ENCODE data around the gene NHERF1.

Gene NHERF1

DNA sequence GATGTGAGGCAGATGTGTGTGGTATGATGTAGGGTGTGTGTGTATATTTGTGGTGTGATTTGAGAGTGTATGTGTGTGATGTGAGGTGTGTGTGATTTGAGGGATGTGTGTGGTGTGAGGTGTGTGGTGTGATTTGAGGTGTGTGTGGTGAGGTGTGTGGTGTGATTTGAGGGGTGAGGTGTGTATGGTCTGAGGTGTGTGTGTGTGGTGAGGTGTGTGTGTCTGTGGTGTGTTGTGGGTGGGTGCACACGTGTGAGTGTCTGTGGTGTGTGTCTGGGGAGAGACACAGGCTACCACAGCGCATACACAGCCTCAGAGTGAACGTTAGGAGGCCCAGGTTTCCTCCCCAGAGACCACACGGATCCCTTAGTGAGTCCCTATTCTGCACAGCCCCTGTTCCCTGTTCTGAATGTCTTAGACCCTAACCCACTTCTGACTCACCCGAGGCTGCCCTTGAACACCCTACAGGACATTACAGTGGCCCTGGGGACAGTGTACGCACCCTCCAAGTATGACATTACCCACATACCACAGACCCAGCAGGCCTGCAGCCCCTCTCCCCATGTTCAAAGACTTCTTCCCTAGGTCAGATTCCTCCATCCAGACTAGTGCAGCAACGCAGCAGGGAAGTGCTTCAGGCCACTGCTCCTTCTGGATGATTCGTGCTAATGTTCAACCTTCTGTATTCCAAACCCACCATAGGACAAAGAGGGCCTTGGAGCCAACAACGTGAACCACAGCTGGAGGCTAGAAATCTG, 14.9 kb upstream of the NHERF1 start:
- DNase-seq = no peak

DNA sequence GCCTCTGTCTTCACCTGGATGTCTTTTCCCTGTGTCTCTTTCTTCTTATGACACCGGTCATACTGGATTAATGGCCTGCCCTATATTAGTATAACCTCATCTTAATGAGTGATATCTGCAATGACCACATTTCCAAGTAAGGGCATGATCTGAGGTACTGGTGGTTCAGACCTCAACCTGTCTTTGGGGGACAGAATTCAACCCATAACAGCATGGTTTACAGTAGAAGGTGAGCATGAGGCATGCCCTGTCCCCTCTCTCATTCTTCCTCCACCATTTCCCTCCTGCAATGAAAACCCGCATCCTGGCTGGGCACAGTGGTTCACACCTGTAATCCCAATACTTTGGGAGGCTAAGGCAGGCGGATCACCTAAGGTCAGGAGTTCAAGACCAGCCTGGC, 14.2 kb upstream of the NHERF1 start:
- no peak for DNase-seq

DNA sequence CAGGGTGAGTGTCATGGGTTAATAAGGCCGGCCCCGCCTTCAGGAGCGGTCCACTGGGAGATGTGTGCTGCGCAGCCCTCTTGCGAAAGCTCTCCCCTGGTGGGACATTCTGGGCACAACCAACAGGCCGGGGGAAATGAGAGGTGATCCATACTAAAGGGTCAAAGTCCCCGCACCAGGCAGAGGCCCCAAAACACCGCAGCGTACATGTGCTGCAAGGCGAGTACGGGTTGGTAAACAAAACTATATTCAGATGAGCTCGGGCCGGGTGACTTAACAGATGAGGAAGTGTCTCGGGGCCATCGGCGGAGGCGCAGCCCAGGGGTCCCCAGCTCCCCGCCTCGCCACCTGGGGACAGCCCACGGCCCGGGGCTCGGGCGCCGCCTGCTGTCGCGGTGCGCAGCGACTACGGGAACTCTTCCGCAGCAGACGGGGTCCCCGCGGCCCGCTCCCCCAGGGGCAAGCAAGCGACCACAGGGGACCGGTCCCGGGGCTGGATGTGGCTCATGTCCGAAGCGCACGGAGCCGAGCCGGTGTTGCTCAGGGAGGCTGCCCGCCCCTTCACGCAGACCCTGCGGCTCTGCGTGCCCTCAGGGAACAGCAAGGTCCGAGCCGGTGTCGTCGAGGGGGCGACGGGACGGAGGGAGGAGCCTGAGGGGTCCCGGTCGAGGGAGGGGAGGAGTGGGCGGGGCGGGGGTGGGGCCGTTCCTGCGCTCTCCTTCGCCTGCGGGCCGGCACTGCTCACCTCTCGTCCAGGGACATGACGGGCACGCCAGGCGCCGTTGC, 11.7 kb upstream of the NHERF1 start, which contains the start of gene RAB37:
Gene RAB37 (plus strand): TSS at position 744 of the 786 bp plus-strand sequence. CDS start 17 bp downstream, at position 761.
- no peak for DNase-seq

DNA sequence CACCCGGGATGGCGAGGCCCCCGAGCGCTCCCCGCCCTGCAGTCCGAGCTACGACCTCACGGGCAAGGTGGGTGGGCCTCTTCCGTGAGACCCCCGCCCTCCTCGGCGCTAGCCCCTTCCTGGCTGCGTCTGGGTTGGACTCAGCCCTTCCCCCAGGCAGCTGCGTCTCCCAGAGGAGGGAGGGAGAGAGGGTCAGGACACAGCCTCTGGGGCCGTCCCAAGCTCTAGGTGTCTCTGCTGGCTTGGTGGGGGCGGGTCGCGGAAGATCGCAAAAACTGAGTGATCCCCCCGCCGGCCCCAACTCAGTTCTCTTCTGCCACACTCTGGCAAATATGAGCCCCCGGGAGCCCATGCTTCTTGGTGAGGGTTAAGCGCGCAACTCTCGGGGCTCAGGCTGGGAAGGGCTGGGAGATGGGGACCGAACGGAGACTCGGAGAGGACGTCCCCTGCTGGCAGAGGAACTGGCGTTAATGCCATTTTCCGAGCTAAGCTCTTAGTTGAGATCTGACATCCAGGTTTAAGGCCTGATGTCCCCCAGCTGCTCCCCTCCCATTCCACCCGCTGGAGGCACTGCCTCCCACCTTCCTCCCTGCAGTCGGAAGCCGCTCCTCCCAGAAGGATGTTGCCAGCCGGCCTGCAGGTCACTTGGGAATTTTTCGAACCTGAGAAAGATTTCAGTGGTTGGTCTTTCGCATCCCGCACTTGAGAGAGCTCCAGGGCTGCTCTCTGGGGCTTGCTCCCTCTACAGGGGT, 11.0 kb upstream of the NHERF1 start:
- no peak for DNase-seq

DNA sequence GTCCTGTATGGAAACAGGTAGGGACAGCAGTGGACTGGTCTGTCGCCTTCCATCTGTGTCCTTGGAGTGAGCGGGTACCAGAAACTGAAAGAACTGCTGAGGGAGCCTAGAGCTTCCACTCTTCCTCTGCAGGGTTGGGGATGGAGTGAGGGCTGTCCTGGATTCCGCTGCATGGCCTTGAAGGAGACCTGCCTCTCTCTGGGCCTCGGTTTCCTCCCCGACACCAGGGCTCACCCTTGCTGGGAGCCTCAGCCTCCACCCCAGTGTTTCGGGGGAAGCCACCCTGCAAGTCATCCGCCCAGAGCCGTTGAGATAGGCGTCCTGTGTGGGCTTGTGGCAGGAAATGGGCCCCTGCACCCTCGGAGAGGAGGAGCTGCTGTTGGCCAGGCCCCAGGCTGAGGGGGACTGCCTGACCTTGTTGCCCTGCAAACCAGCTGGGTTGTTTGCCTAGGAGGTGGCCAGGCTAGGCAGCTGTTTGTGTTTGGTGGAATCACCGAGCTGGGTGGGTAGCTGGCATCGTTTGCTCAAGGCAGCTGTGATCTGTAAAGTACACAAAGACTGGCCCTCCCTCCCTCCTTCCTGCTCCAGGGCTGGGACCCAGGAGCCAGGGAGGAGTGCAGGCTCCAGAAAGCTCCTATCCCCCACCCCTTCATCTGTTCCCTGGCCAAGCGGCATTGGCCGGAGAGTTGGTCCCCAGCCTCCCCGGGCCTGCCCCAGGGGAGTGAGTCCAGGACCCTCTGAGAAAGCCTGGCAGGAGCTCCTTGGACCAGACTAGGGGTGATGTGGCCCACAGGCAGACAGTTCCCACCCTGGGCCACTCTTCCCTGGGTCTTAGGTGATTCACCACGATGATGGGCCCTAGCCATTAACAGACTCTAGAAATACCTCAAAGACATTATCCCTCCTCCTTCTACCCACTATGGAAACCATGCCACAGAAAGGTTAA, 10.1 kb upstream of the NHERF1 start:
- DNase-seq = no peak

DNA sequence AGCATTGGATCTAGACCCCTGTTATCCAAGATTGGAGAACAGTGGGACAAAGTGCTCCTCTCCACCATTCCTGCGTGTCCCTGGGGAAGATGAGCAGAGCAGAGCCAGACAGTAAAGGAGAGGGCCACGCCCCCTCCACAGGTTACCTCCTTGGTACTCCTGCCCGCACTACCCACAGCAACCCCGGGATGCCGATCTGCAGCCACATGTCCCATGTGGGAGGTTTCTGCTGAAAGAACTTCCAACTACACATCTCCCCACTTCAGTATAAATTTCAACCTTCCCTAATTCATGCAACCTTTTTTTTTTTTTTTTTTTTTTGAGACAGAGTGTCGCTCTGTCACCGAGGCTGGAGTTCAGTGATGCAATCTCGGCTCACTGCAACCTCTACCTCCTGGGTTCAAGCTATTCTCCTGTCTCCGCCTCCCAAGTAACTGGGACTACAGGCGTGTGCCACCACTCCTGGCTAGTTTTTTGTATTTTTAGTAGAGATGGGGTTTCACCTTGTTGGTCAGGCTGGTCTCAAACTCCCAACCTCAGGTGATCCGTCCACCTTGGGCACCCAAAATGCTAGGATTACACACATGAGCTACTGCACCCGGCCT, 9.1 kb upstream of the NHERF1 start:
- DNase-seq = no peak

DNA sequence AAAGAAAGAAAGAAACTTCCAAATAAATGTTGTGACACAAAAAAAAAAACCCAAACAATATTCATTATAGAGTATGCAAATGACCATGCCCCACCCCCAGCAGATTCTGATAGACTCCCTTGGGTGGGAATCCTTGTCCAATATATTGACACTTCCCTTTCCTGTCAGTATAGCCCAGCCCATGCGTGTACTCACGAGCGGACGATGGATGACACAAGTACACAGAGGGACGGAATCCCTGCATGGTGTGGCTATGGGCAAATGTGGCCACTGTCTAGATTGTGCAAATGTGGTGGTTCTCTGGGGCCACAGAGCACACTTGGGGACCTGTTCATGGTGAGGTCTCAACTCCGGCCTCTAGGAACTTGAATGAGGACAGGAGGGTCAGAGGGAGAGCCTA, 8.3 kb upstream of the NHERF1 start:
- no peak for DNase-seq

DNA sequence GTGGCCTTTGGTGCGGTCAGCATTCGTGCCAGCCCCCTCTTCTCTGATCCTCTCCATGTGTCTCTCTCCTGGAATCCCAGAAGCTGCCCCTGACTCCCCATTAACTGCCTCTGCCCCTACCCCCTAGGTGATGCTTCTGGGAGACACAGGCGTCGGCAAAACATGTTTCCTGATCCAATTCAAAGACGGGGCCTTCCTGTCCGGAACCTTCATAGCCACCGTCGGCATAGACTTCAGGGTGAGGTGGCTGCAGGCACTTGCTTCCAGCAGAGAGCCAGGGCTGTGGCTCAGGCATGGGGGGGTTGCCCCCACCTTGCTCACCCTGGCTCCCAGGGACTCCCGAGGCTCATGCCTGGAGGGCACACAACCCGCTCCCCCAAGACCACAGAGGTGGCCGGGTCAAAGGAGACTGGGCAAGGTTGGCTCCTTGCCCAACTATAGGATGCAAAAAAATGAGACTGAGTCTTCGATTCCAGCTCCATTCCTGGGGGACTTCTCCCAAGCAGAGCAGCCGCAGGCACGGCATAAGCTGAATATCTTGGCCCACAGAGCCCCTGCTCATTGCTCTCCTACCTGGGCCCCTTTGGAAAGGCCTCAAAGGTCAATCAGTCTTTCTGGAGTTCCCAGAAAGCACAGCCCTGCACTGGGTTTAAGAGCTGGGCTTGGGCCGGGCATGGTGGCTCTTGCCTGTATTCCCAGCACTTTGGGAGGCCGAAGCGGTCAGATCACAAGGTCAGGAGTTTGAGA, 7.6 kb upstream of the NHERF1 start:
- no peak for DNase-seq

DNA sequence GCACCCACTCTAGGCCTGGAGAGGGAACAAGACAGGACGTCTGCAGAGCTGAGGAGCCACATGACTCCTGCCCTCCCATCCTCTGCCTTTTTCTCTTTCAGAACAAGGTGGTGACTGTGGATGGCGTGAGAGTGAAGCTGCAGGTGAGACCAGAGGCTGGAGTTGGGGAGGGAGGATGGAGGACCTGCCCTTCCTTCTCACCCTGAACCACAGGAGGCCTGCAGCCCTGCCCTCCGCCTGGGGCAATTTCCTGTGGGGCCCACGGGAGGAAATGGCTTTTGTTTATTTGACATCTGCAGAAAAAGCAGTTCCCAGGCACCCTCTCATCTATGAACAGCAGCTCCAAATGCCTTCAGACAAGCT, 6.3 kb upstream of the NHERF1 start:
- no peak for DNase-seq

DNA sequence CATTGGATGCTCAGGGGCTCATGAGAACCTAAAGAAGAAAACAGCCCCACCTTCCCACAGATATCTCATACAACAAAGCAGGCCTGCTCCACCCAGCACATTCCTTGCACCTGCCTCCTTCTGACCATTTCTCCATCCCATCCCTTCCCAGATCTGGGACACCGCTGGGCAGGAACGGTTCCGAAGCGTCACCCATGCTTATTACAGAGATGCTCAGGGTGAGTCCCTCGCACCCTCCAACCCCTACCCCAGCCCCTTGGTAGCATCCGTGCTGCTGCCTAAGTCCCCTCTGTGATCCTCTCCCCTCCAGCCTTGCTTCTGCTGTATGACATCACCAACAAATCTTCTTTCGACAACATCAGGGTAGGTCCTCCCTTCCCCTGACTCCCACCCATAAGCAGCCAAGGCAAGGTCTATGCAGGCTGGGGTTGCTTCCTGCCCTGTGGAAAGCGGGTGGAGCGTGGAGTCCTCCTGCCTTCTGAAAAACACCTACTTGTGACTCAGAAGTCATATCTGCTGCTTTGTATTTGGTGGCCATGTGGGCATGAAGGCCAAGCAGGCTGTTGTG, 5.4 kb upstream of the NHERF1 start:
- no peak for DNase-seq

DNA sequence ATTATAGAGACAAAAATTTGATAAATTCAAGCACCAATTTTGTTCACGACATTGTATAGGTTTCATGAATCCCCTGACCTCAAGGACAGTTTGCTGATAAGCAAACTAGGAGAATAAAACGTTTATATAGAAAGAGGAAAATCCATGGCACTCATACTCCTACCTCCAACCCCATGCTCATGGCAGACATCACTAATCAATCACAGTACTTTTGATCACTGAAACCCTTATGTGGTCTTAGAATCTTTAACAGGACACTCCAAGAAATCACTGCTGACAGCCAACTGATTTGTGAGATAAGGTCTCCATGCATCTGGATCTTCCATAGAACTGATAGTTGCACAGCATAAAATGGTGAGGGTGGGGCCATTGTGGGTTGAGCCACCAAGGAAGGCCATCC, 4.7 kb upstream of the NHERF1 start:
- no peak for DNase-seq

DNA sequence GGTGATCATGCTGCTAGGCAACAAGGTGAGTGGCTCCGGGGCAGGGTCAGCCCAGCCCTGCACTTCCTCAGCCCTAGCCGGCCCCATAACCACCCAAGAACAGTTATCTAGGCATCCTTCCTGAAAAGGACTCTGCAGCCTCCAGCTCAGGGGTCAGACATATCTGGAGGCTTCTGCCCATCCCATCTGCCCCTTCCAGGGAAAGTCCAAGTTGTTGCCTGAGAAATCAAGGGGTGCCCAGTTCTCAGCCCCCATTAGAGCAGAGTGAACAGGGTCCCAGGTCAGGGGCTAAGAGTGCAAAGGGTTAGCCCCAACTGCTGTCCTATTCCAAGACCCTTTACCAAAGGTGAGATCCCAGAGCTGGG, 4.1 kb upstream of the NHERF1 start:
- DNase-seq = no peak

DNA sequence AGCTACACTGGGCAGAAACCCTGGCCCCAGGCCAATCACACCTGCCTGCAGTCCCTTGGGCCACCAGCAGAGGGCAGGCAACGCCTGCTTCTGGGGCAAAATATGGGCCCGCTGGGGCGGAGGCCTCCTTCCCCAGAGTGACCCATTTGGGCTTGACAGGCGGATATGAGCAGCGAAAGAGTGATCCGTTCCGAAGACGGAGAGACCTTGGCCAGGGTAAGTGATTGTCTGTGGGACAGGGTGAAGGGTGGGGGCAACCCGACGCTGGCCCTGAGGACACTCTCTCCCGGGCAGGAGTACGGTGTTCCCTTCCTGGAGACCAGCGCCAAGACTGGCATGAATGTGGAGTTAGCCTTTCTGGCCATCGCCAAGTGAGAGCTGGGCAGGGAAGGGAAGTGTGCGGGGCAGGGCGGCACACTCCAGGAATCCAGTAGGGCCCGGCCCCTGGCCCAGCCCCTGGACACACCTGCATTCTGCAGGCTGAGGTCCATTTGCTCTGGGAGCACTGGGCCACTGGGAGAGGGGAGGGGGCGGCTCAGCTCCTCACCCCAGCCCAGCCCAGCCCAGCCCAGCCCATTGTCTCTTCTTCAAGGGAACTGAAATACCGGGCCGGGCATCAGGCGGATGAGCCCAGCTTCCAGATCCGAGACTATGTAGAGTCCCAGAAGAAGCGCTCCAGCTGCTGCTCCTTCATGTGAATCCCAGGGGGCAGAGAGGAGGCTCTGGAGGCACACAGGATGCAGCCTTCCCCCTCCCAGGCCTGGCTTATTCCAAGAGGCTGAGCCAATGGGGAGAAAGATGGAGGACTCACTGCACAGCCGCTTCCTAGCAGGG, 3.5 kb upstream of the NHERF1 start:
- DNase-seq = peak; percentile 22

DNA sequence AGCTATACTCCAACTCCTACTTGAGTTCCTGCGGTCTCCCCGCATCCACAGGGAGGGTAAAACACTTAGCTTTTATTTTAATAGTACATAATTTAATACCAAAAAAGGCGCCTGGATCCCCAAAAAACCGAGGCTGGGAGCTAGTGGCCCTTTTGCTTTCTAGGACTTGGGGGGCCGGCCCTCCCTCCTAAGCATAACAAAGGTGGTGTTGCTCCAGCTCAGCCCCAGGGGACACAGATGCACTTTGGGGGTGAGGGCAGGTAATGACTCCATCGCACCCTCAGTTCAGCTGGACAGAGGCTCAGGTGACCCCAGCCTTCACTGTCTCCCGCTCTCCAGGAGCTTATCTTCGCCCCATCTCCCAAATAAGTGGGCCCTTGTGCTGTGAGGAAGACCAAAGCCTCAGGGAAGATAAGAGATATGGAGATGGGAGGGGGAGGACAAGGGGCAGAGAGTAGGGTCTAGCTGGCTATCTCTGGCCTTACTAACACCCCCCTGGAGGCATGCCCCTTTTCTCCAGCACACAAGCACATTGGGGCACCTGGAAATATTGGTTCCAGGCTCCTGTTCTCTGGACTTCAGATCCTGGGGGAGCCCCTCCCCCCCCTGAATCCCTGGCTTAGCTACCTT, 2.8 kb upstream of the NHERF1 start:
- no peak for DNase-seq

DNA sequence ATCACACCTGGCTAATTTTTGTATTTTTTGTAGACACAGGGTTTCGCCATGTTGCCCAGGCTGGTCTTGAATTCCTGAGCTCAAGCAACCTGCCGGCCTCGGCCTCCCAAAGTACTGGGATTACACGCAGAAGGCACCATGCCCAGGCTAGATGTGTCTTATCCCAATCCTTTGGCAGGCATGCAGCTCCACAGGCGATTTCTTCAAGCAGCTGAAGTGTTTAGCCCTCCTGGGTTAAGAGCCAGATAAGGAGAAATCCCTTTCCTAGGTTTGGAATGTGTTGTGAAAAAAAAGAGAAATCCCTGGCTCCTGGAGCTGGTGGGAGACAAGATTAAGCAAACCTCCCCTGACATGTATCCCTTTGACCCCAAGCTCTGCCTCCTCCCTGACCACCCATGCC, 2.1 kb upstream of the NHERF1 start:
- DNase-seq = no peak

DNA sequence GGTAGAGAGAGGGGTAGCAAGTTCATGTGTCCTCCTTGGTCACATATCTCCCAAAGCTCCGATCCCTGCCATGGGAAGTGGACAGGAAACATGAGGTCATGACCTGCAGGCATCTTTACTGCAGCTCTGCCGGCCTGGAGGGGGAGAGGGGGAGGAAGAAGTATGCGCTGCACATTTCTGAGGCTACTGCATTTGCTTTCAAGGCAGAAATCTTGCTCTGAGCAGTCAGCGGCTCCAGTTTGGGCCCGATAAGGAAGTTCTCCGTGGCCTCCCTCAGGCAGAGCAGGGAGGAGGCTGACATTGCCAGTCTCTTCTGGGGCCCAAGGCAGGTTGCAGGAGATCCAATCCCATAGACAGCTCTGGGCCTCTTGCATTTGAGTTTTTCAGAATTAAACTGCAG, 1.5 kb upstream of the NHERF1 start:
- no peak for DNase-seq

DNA sequence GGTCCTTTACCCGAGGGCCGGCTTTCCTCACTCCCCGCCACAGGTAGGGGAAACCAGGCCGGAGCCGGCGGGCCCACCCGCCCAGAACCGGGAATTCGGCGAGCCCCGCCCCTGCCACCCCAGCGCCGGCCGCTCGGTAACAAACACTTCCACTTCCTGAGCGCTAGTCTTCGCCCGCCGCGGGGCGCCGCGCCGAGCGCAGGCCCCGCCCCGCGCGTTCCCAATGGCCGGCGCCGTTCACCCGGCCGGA, 224 bp upstream of the NHERF1 start:
- no peak for DNase-seq

DNA sequence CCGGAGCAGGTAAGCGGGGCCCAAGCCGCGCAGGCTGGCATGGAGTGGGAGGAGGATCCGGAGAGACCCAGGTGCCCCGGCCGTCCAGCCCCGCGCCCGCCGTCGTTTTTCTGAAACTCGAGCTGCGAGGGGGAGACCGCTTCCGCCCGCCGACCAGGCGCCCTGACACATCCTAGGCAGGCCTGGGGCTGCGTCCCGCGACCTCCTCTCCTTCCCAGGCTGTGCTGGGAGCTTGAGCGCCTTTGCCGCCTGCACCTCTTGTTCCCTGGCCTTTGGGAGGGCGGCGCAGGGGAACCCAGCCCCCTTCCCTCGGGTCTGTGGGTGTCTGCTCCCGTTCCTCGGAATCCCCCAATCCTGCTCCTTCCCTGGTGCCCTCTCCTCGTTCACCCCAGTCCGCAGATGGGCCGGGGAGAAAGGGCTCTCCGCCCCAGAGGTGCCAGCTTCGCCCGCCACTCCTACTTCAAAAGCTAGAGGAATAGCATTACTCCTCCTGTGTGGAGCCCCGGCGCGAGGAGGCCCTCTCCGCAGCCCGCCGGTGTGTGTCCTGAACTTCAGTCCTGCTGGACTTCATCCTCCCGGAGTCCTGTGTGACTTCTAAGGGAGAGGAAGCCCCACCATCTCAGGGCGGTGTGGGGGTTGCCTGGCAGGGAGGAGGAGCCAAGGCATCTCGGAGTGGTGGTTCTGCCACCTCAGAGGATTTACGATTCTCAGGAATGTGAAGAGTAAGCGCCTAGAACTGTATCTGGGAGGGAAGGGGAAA, 1.0 kb downstream of the NHERF1 start:
- DNase-seq = no peak

DNA sequence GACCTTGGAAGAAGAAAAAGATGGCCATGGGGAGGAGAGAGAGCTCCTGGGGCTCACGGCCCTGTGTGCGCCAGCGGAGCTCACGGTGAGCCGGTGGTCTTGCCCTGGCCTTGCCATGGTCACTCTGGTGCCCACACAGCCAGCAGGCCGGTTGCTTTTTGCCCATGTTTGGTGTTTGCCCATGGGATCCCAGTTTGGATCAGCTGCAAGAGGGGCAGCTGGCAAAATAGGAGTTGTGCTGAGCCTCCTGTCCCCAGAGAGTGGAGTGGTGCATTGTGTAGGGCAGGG, 1.6 kb downstream of the NHERF1 start:
- no peak for DNase-seq

Measured in NCI-H2029 treated with DMSO at 0.1 percent for 48 hours (cell line).